ENCODE results near the gene OSTC. TPM values are rescaled to one million over a fixed set of nuclear protein-coding genes. Genes with fewer than 3 reads are reported as not detected.

OSTC gene
- total RNA-seq (2014; rRNA removed) = 179 and 240 TPM in 2 replicates
- 180 TPM for polyA plus RNA-seq (2012)

DNA sequence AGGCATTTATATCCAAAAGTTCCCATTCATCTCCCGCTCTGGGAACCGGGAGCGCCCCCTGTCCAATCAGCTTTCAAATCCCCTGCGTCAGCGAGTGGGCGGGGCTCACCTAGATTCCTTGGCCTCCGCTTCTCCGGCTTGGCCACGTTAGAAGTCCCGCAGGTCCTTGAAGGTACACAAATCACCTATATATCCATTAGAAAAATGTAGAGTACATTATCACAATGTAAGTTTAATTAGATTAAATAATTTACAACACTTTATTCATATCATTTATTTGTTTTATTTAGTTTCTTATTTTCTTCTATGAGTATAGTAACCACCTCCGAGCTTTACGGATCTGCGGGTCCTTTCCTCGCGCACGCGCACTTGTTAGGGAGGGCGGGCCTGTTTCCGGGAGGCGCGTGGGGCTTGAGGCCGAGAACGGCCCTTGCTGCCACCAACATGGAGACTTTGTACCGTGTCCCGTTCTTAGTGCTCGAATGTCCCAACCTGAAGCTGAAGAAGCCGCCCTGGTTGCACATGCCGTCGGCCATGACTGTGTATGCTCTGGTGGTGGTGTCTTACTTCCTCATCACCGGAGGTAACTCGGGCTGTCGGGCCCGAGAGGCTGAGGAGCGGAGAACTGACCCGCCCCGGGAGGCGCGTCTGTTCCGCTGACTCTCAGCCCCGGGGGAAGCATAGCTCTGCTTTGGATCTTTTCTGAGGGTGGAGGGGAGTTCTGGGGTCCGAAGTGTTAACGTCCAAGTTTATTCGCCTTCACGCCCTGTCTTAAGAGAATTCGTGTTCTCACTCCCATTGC is at the start of gene OSTC:
Gene OSTC, plus strand, starts transcription at position 388 of the 802 bp plus-strand sequence. Its CDS starts 57 bp downstream, at position 445.
- DNase-seq (ENCODE audit: low read depth) = peak; percentile 96

- DNase-seq (ENCODE audit: low read depth) = no peak
Observed at GRCh38 chr4:108601106-108601505, 49.3 kb upstream of the OSTC start.

DNA sequence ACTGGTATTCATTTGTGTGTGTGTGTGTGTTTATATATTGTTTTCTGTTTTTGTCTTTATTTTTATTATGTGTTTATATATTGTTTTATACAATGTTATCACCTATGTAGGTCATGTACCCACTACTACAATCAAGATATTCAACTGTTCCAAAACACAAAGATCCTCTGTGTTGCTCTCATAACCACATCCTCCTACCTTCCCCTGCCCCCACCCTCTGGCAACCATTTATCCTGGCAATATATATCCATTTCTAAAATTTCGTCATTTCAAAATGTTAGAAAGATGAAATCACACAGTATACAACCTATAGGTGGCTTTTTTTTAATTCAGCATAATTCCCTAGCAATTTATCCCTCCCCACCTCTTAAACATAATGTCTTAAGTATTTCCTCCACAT is 48.9 kb upstream of the OSTC start:
- no peak for DNase-seq (ENCODE audit: low read depth)

GRCh38 chr4:108602163-108602562 is 48.2 kb upstream of the OSTC start:
- DNase-seq (ENCODE audit: low read depth) = no peak

DNA sequence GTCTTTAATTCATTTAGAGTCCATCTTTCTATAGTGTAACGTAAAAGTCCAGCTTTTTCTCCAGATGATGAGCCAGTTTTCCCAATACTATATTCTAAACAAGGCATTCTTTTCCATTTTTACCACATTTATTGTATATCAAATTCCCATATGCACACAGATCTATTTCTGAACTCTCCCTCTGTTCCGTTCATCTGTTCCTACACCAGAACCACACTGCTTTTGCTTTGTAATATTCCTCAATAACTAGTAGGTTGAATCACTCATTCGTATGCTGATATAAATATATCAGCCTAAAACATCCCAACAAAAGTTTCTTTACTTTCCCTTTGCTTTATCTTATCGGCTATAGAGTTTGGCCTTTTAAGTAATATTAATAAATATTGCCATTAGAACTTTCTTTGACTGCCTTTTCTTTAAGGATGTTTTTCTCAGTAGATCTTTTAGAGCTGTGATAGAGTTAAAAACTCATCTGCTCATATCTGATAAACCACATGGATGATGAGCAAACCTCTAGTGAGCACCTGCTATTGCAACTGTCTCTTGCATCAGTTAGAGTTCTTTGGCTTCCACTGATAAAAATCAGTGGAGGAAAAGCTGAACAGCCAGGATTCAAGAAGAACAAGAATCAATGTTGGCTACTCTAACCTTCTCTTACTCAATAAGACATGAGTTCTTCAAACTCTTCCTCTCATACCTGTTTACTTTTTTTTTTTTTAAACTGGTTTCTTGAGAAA is 43.2 kb upstream of the OSTC start:
- no peak for DNase-seq (ENCODE audit: low read depth)

DNA sequence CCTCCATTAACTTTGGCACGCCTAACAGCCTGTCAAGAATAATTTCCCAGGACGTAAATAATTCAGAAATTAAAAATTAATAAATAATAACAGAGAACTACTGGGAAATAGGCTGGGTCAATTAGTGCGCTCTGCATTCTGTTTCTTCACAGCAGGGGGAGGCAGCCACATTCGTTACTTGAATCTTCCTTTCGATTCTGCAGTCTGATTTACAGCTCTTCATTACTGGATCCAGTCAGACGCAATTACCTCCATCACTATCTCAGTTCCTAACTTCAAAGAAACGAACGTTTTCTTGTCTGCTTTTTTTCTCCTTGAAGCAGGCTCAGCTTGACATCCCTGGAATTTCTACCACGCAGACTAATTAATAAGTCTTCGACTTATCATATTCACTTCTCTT is 39.0 kb upstream of the OSTC start:
- no peak for DNase-seq (ENCODE audit: low read depth)

DNA sequence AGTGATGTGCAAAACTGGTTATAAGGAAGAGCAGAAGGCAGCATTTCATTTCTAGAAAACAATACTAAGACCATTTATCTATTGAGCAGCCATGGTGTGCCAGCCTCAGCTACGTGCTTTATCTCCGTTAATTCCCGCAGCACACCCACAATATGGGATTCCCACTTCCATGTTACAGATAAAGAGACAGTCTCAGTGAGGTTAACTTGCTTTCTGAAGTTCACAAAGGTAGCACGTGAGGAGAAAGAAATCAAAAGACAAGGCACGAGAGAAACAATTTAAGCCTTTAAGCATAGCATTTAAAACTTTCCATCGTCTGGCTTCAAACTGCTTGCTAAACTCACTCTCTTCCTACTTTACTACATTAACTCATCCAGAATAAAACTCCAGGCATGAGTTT is 38.0 kb upstream of the OSTC start:
- DNase-seq (ENCODE audit: low read depth) = no peak

DNA sequence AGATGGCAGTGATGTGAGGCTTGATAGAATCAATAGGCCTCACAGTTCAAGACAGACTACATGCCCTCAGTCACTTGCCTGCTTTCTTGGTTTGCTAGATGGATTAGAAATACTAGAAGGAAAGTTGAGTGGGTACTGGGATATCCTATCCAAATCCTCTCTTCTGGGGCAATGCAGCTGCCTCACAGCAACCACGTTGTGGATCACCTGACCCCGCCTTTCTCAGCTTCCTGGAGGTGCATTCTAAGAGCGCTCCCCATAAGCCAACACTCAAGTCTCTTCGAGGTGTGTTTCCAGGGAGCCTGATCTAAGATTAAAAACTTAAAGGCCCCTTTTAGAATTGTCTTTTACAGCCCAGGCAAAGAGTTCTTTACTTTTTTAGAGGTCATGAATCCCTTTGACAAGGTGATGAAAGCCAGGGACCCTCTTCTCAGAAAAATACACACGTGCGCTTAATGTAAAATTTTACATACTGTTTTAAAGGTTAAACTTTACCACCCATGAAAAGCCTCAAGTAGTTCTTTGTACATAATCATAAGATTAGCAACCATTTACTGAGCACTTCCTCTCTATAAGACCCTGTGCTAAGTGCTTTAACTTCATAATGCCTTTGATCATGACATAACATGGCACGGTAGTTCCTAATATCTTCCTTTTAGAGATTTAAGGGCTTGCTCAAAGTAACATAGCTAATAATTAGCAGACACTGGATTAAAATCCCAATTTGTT is 30.9 kb upstream of the OSTC start:
- no peak for DNase-seq (ENCODE audit: low read depth)

DNA sequence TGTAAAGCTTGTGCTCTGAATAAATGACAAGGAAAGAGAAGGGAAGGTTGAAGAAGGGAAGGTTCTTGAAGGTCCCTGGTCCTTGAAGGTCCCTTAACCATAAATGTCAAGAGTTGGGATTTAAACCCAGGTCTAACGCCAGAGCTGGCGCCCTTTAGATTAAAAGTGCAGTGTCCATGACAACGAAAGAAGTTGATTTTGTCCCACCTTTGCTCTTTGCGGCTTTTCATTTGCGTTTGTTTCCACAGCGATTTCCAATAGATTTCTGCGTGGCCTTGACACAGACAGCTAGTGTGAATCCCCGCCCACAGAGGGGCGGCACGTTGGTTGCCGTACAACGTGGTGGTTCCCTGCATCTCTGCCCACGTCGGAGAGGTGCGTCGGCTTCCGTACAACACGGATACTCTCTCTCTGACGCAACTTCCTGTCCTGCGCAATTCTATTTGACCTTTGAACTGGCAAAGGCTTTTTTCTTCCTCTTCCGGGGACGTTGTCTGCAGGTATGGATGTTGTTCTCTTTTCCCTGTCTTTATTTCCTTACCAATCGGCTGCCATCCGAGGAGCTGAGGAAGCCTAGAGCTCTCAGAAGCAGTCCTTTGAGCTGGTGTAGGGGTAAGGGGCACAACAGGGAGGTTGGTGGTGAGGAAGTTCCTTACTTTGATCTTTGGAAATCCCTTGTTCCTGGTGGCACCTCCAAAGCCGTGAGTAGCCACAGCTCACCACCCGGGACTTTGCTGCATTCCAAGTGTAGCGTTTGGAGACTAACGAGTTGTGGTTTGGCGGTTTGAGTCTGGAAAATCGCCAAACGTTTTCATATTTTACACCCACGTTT is 30.1 kb upstream of the OSTC start, which contains the start of gene RPL34:
Gene RPL34, plus strand, starts transcription at position 476 of the 832 bp plus-strand sequence. CDS start 1,384 bp downstream, outside the sequence.
- peak; percentile 98 for DNase-seq (ENCODE audit: low read depth)

GRCh38 chr4:108620933-108621905 is 29.2 kb upstream of the OSTC start:
- no peak for DNase-seq (ENCODE audit: low read depth)

DNA sequence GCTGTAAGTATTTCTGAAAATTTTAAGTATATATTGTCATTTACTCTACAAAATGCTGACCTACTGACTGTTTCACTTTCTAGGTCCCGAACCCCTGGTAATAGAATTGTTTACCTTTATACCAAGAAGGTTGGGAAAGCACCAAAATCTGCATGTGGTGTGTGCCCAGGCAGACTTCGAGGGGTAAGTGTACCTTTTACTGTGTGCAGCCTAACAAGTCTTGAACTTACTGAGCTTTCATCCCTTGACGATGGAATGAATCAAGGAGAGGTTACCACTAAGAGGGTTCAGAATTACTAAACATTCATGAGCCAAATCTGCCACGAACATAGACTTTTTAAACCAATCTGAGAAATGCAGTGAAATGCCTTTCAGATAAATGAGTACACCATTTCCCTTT is 28.4 kb upstream of the OSTC start:
- no peak for DNase-seq (ENCODE audit: low read depth)

GRCh38 chr4:108622828-108623227 is 27.6 kb upstream of the OSTC start:
- DNase-seq (ENCODE audit: low read depth) = no peak

GRCh38 chr4:108624263-108625056 is 25.9 kb upstream of the OSTC start:
- DNase-seq (ENCODE audit: low read depth) = no peak

GRCh38 chr4:108626056-108626455 is 24.3 kb upstream of the OSTC start:
- no peak for DNase-seq (ENCODE audit: low read depth)

- DNase-seq (ENCODE audit: low read depth) = no peak
Observed at GRCh38 chr4:108628411-108628810, 22.0 kb upstream of the OSTC start.

GRCh38 chr4:108635070-108635655 is 15.2 kb upstream of the OSTC start:
- peak; percentile 20 for DNase-seq (ENCODE audit: low read depth)

DNA sequence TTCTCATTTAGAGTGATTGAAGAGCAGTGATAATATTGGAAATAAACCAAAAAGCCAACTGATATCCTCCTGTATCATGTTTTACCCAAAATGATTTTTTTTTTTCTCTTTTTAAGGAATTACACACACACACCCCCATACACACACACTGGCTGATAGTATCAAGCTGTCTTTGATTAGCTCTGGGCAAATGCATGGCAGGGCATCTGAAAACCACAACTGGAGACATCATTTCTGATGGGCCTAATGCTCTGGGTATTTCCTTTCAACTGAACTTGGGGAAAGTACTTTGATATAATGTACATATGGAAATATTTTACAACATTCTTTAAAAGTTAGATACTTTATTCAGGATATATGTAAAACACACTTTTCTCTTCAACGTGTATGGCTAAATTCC is 14.2 kb upstream of the OSTC start:
- DNase-seq (ENCODE audit: low read depth) = no peak

DNA sequence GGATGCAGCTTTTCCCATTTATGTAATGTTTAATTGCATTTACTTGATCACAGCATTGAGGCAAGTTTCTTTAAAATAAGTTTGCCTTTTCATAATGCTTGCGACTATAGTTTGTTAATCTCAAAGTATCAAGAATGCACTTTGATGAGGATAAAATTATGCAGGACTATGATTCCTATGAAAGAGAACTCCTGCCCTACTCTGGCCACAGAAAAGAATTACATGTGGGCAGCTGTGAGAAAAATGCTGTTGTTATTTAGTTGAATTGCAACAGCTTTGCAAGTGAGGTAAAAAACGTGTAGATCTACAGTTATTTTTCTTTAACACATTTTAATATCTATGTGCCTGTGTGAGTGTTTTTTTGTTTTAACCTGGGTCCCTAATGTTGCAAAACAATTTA is 12.5 kb upstream of the OSTC start:
- DNase-seq (ENCODE audit: low read depth) = peak; percentile 9

DNA sequence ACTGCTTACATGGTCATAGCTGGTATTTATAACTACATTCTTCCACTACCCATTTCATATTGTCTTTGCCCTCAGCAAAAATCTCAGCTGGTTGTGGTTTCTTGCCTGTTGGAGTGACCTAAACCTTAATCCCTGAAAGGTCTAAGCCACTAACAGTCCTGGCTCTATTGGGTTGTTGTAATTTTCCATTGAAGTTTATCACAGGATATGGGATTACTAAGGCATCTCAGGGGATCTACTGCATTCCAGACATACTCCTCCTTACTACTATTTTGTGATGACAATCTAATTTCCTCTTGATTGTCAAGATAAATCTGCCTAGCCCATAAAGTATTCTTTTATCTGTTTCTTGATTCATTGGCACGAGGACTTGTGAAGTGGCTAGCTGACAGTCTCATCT is 6.2 kb upstream of the OSTC start:
- DNase-seq (ENCODE audit: low read depth) = peak; percentile 93
